ENCODE measurements around the gene CRTAP.

The CRTAP gene

GRCh38 chr3:33071946-33072345 is 41.9 kb upstream of the CRTAP start:
- TF ChIP-seq SIN3A (IDR thresholded peaks at IDR 0.05; ENCODE audit: borderline replicate concordance, insufficient read depth, low read length) (no peak), FOXP2 (optimal IDR thresholded peaks at IDR 0.05; ENCODE audit: borderline replicate concordance, extremely low read depth, extremely low read length, insufficient read depth) (no peak), POLR2AphosphoS5 (IDR thresholded peaks at IDR 0.05; ENCODE audit: low read depth, low read length) (no peak), TAF1 (IDR thresholded peaks at IDR 0.05; ENCODE audit: borderline replicate concordance, insufficient read depth, low read length) (no peak)
- TF ChIP-seq, protein P1, sequence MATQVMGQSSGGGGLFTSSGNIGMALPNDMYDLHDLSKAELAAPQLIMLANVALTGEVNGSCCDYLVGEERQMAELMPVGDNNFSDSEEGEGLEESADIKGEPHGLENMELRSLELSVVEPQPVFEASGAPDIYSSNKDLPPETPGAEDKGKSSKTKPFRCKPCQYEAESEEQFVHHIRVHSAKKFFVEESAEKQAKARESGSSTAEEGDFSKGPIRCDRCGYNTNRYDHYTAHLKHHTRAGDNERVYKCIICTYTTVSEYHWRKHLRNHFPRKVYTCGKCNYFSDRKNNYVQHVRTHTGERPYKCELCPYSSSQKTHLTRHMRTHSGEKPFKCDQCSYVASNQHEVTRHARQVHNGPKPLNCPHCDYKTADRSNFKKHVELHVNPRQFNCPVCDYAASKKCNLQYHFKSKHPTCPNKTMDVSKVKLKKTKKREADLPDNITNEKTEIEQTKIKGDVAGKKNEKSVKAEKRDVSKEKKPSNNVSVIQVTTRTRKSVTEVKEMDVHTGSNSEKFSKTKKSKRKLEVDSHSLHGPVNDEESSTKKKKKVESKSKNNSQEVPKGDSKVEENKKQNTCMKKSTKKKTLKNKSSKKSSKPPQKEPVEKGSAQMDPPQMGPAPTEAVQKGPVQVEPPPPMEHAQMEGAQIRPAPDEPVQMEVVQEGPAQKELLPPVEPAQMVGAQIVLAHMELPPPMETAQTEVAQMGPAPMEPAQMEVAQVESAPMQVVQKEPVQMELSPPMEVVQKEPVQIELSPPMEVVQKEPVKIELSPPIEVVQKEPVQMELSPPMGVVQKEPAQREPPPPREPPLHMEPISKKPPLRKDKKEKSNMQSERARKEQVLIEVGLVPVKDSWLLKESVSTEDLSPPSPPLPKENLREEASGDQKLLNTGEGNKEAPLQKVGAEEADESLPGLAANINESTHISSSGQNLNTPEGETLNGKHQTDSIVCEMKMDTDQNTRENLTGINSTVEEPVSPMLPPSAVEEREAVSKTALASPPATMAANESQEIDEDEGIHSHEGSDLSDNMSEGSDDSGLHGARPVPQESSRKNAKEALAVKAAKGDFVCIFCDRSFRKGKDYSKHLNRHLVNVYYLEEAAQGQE (IDR thresholded peaks at IDR 0.05; ENCODE audit: insufficient read depth in 1 of 2, low read depth in 2 of 2, low read length in 2 of 2): no peak

GRCh38 chr3:33074217-33075067 is 39.4 kb upstream of the CRTAP start:
- no peak for TF ChIP-seq TAF1 (IDR thresholded peaks at IDR 0.05; ENCODE audit: borderline replicate concordance, insufficient read depth, low read length)
- no peak for TF ChIP-seq SIN3A (IDR thresholded peaks at IDR 0.05; ENCODE audit: borderline replicate concordance, insufficient read depth, low read length)
- TF ChIP-seq, protein P1 (IDR thresholded peaks at IDR 0.05; ENCODE audit: insufficient read depth in 1 of 2, low read depth in 2 of 2, low read length in 2 of 2): no peak
- TF ChIP-seq POLR2AphosphoS5 (IDR thresholded peaks at IDR 0.05; ENCODE audit: low read depth, low read length): no peak
- no peak for TF ChIP-seq FOXP2 (optimal IDR thresholded peaks at IDR 0.05; ENCODE audit: borderline replicate concordance, extremely low read depth, extremely low read length, insufficient read depth)

- no peak for TF ChIP-seq SIN3A (IDR thresholded peaks at IDR 0.05; ENCODE audit: borderline replicate concordance, insufficient read depth, low read length)
- no peak for TF ChIP-seq FOXP2 (optimal IDR thresholded peaks at IDR 0.05; ENCODE audit: borderline replicate concordance, extremely low read depth, extremely low read length, insufficient read depth)
Measured at GRCh38 chr3:33075995-33076394, 37.8 kb upstream of the CRTAP start.

DNA sequence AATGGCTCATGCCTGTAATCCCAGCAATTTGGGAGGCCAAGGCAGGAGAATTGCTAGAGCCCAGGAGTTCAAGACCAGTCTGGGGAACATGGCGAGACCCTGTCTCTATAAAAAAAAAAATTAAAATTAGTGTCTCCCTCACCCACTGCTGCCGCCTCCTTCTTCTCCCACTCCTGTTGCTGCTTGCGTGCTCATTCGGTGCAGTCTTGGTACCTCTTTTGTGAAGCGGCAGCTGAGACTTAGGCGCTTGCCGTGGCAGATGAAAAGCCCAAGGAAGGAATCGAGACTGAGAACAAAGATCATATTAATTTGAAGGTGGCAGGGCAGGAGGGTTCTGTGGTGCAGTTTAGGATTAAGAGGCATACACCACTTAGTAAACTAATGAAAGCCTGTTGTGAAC is 36.9 kb upstream of the CRTAP start:
- no peak for TF ChIP-seq TAF1 (IDR thresholded peaks at IDR 0.05; ENCODE audit: borderline replicate concordance, insufficient read depth, low read length)
- TF ChIP-seq SIN3A (IDR thresholded peaks at IDR 0.05; ENCODE audit: borderline replicate concordance, insufficient read depth, low read length): no peak
- TF ChIP-seq, protein P1 (IDR thresholded peaks at IDR 0.05; ENCODE audit: insufficient read depth in 1 of 2, low read depth in 2 of 2, low read length in 2 of 2): no peak
- no peak for TF ChIP-seq FOXP2 (optimal IDR thresholded peaks at IDR 0.05; ENCODE audit: borderline replicate concordance, extremely low read depth, extremely low read length, insufficient read depth)
- TF ChIP-seq POLR2AphosphoS5 (IDR thresholded peaks at IDR 0.05; ENCODE audit: low read depth, low read length): no peak

DNA sequence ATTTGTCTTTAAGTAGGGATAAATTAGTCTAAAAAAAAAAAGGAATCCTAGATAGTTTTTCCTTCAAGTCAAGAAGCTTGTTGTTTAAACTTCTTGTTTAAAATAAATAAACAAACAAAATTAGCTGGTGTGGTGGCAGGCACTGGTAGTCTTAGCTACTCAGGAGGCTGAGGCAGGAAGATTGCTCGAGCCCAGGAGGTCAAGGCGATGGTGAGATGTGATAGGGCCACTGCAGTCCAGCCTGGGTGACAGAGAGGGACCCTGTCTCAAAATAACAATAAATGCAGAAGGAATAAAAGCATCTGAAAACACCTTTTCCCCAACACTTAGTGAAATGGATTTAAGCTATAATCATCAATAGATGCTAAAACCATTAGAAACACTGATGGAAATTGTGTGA is 35.8 kb upstream of the CRTAP start:
- TF ChIP-seq FOXP2 (optimal IDR thresholded peaks at IDR 0.05; ENCODE audit: borderline replicate concordance, extremely low read depth, extremely low read length, insufficient read depth) (no peak), POLR2AphosphoS5 (IDR thresholded peaks at IDR 0.05; ENCODE audit: low read depth, low read length) (no peak), SIN3A (IDR thresholded peaks at IDR 0.05; ENCODE audit: borderline replicate concordance, insufficient read depth, low read length) (no peak), TAF1 (IDR thresholded peaks at IDR 0.05; ENCODE audit: borderline replicate concordance, insufficient read depth, low read length) (no peak)
- TF ChIP-seq, protein P1 (IDR thresholded peaks at IDR 0.05; ENCODE audit: insufficient read depth in 1 of 2, low read depth in 2 of 2, low read length in 2 of 2): no peak
